ENCODE data around the gene ATXN2.
A peak's percentile ranks its signal among the peaks of the same experiment; 100 is the strongest.

ATXN2 gene

GRCh38 chr12:111417784-111418593 is 181.1 kb downstream of the ATXN2 start:
- no peak for DNase-seq (ENCODE audit: low read depth)

- DNase-seq (ENCODE audit: low read depth) = no peak
Observed at GRCh38 chr12:111417290-111417689, 181.8 kb downstream of the ATXN2 start.

DNA sequence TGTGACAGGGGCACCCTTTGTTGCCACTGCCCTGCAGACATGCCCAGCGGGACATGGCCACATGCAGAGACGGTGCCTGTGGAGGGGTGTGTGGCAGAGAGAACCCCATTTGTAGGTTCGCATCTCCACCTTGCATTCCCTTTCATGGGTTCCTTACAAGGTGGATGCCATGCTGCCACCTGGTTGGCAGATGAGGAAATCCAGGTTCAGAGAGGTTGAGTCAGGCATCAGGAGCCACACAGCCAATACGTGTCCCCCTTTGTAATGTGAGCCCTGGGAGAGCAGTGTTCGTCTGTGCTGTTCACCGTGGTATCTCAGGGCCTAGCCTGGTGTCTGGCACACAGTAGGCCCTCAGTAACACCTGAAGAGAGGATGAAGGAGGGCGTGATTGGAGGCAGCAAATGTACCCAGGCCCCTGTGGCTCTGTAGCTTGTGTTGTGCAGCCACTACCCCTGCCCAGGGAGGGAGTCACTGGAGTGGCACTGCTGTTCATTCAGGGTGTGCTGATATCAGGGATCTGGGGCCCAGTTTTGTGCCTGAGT is 184.3 kb downstream of the ATXN2 start:
- no peak for DNase-seq (ENCODE audit: low read depth)

GRCh38 chr12:111413442-111414086 is 185.6 kb downstream of the ATXN2 start:
- DNase-seq (ENCODE audit: low read depth) = no peak

- DNase-seq (ENCODE audit: low read depth) = no peak
Observed at GRCh38 chr12:111412830-111413441, 186.2 kb downstream of the ATXN2 start.

GRCh38 chr12:111412007-111412829 is 186.9 kb downstream of the ATXN2 start:
- DNase-seq (ENCODE audit: low read depth) = no peak

- DNase-seq (ENCODE audit: low read depth) = no peak
Observed at GRCh38 chr12:111411185-111411764, 187.8 kb downstream of the ATXN2 start.

- DNase-seq (ENCODE audit: low read depth) = no peak
Observed at GRCh38 chr12:111410431-111411184, 188.5 kb downstream of the ATXN2 start.

GRCh38 chr12:111409780-111410430 is 189.2 kb downstream of the ATXN2 start:
- no peak for DNase-seq (ENCODE audit: low read depth)

- no peak for DNase-seq (ENCODE audit: low read depth)
Observed at GRCh38 chr12:111409403-111409779, 189.7 kb downstream of the ATXN2 start.

- no peak for DNase-seq (ENCODE audit: low read depth)
Observed at GRCh38 chr12:111408686-111409402, 190.3 kb downstream of the ATXN2 start.

- no peak for DNase-seq (ENCODE audit: low read depth)
Observed at GRCh38 chr12:111408116-111408440, 191.0 kb downstream of the ATXN2 start.

GRCh38 chr12:111407377-111408115 is 191.6 kb downstream of the ATXN2 start:
- no peak for DNase-seq (ENCODE audit: low read depth)

- DNase-seq (ENCODE audit: low read depth) = no peak
Observed at GRCh38 chr12:111406474-111407376, 192.4 kb downstream of the ATXN2 start.

DNA sequence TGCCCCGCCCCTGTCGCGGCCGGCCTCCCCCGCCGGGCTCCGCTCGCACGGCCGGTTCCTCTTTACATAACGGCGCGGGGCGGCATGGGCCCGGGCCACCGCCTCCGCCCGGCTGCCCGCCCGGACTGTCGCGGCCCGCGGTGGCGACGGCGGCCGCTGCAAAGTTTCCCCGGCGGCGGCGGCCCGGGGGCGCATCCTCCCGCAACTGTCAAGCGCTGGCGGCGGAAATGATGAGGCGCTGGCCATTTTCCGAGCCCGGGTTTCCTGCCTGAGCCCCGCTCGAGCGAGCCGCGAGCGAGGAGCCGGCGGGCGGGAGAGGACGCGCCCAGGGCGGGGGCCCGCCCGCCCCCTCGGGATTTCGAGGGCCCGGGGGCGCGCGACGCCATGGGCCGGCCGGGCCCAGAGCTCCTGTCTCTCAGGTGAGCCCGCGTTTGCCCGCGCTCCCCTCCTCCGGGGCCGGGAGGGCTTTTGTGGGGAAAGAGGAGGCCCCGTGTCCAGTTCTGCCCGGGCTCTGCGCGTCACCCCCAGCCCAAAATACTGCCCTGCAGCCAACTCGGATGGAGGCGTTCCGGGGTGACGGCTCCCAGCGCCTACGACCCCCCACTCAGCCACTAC is 193.1 kb downstream of the ATXN2 start, which contains the start of gene SH2B3:
TSS of gene SH2B3 (plus strand) at position 65 of the 615 bp plus-strand sequence. CDS start 12,223 bp downstream, outside the sequence.
- DNase-seq (ENCODE audit: low read depth) = no peak

- peak; percentile 90 for DNase-seq (ENCODE audit: low read depth)
Observed at GRCh38 chr12:111405149-111405858, 193.8 kb downstream of the ATXN2 start.

All from fibroblast of the conjunctiva (primary cell).